Measurements from ENCODE around the gene C1orf35. TPM values are rescaled to one million over a fixed set of nuclear protein-coding genes. Genes with fewer than 3 reads are reported as not detected.

Gene C1orf35
- total and polyA plus RNA-seq, 2 of the 4 experiments (the other 2 are of a cell fraction): 4.3 to 13.0 TPM

GRCh38 chr1:228061411-228062084 is 41.6 kb downstream of the C1orf35 start:
- H3K9me3 ChIP-seq (ENCODE audit: control insufficient read depth, insufficient read depth, low read length): peaks cover 13% of the 10 kb centered on the region; the same call in 1 of the 2 replicates
- no peak overlapping the region for H3K27ac ChIP-seq (ENCODE audit: insufficient read depth, low read length)
- no peak overlapping the region for H3K9ac ChIP-seq (ENCODE audit: low read depth, low read length)
- H2AK5ac ChIP-seq (ENCODE audit: low read depth, low read length): no peak overlapping the region
- H3K4me3 ChIP-seq (ENCODE audit: insufficient read depth, low read depth, low read length): no peak overlapping the region
- no peak overlapping the region for H3K4me2 ChIP-seq (ENCODE audit: low read depth, low read length)
- POLR2A ChIA-PET (ENCODE audit: unreplicated experiment): no interaction called here
- intact Hi-C loops (cut with micrococcal nuclease) (no loop called here), dilution Hi-C loops (cut with HindIII; ENCODE audit: low sequenced_read_pairs, unreplicated experiment) (no loop called here), in situ Hi-C loops (cut with MboI; ENCODE audit: low sequenced_read_pairs) (no loop called here)
- no peak overlapping the region for H2BK20ac ChIP-seq (ENCODE audit: low read depth, low read length)
- 33% methylated on average over 1 of the region's 10 CpGs; no CpG with 5 or more reads in 1 of the 2 experiments for WGBS, 2 experiments (ENCODE audit: extremely low coverage in 2 of 2, insufficient read length in 1 of 2)
- no peak overlapping the region for H3K23ac ChIP-seq (ENCODE audit: low read depth, low read length)
- H4K20me1 ChIP-seq (ENCODE audit: insufficient read depth, low read length): no peaks in the 10 kb centered on the region
- H4K91ac ChIP-seq (ENCODE audit: insufficient read depth, low read depth, low read length): no peak overlapping the region
- CTCF ChIA-PET: no interaction called here
- H3K4ac ChIP-seq (ENCODE audit: low read depth, low read length): no peak overlapping the region
- no peak overlapping the region for H3K14ac ChIP-seq (replicated peaks; ENCODE audit: low read depth, low read length)
- no peaks in the 10 kb centered on the region for H3K9me1 ChIP-seq (ENCODE audit: insufficient read depth, low read length)
- no peak overlapping the region for H4K8ac ChIP-seq (ENCODE audit: low read depth in 2 of 2, low read length in 2 of 2)
- H3K36me3 ChIP-seq (ENCODE audit: control insufficient read depth, insufficient read depth, low read length): no peaks in the 10 kb centered on the region
- TF ChIP-seq BHLHE40 (IDR thresholded peaks at IDR 0.05; ENCODE audit: low read depth, low read length): no peak
- no peak for TF ChIP-seq RFX5 (IDR thresholded peaks at IDR 0.05; ENCODE audit: low read depth, low read length)
- no peak for TF ChIP-seq CHD1 (IDR thresholded peaks at IDR 0.05; ENCODE audit: low read depth, low read length)
- TF ChIP-seq RCOR1 (IDR thresholded peaks at IDR 0.05; ENCODE audit: insufficient replicate concordance, low read length): no peak
- TF ChIP-seq MAZ (IDR thresholded peaks at IDR 0.05; ENCODE audit: borderline replicate concordance, low read depth, low read length): no peak
- no peak for TF ChIP-seq MAFK (IDR thresholded peaks at IDR 0.05; ENCODE audit: low read depth, low read length)
- H3K56ac ChIP-seq (ENCODE audit: extremely low read depth, insufficient read depth, low read length): no peak overlapping the region
- no peak overlapping the region for H2BK15ac ChIP-seq (ENCODE audit: low read depth, low read length)
- no peak overlapping the region for H2AK9ac ChIP-seq (replicated peaks; ENCODE audit: low read depth, low read length, poor library complexity)
- no peak overlapping the region for H2AFZ ChIP-seq (replicated peaks; ENCODE audit: low read length, poor library complexity)
- H3K18ac ChIP-seq (ENCODE audit: low read depth, low read length): no peak overlapping the region
- no TSS peak for BruUV-seq (replicated peaks)
- H3K27me3 ChIP-seq (ENCODE audit: control insufficient read depth, insufficient read depth, low read length): peaks cover 49% of the 10 kb centered on the region
- DNase-seq (no peak), ATAC-seq (ENCODE audit: low read depth) (no peak)
- peaks cover 2% of the 10 kb centered on the region; the same call in 1 of the 2 replicates for H3K4me1 ChIP-seq (ENCODE audit: control insufficient read depth, insufficient read depth, low read length)
- H2BK5ac ChIP-seq (ENCODE audit: low read depth, low read length, poor library complexity, severe bottlenecking): no peak overlapping the region
- no peaks in the 10 kb centered on the region for H3K79me1 ChIP-seq (ENCODE audit: low read depth in 1 of 2, low read length in 2 of 2)
- no peak overlapping the region for H4K5ac ChIP-seq (ENCODE audit: low read depth, low read length)
- H2BK120ac ChIP-seq (ENCODE audit: low read depth, low read length): no peak overlapping the region

Data from IMR-90 (cell line).